Sigmoid colon (tissue), 7 donors: Measurements from ENCODE around the gene PTPRD. TPM values are rescaled to one million over a fixed set of nuclear protein-coding genes. Genes with fewer than 3 reads are reported as not detected.

Source experiments
- DNase-seq: peaks from one replicate; pipeline ENCODE4 v3.0.0-alpha.2; 2019
- H3K27ac ChIP-seq, 4 donors: fragments of 200-600 bp; sonication (generic); one replicate each; pipeline ENCODE4 v1.5.1; 2016 to 2019; ENCODE audit warnings: mild to moderate bottlenecking in 1 of 4
- H3K27me3 ChIP-seq, 3 donors: fragments of 200-600 bp; sonication (generic); one replicate each; pipeline ENCODE4 v1.5.1; 2019; ENCODE audit warnings: mild to moderate bottlenecking in 1 of 3
- H3K36me3 ChIP-seq, 4 donors: fragments of 200-600 bp; sonication (generic); one replicate each; pipeline ENCODE4 v1.5.1; 2016 to 2019
- H3K4me1 ChIP-seq, 4 donors: fragments of 200-600 bp; sonication (generic); one replicate each; pipeline ENCODE4 v1.5.1; 2017 to 2019
- H3K4me3 ChIP-seq, 4 donors: fragments of 200-600 bp; sonication (generic); one replicate each; pipeline ENCODE4 v1.5.1; 2017 to 2019; ENCODE audit warnings: mild to moderate bottlenecking in 2 of 4, moderate library complexity in 1 of 4
- H3K9me3 ChIP-seq, 4 donors: fragments of 200-600 bp in 3 of 4; sonication (generic) in 3 of 4; one replicate each; pipeline versions ENCODE4 v1.5.1 to v1.6.1; 2013 to 2019
- CTCF ChIP-seq, 4 experiments: fragments of 450-650 bp in 3 of 4; fragments of 200-600 bp in 1 of 4; IDR thresholded peaks; one replicate each; pipeline ENCODE4 v1.5.1; 2016 to 2019; ENCODE audit warnings: antibody characterized with exemption in 4 of 4, mild to moderate bottlenecking in 3 of 4, moderate library complexity in 2 of 4
- EP300 ChIP-seq, 4 donors: sonication (generic); formaldehyde crosslinking; IDR thresholded peaks; one replicate each; pipeline ENCODE4 v1.6.1; 2017; ENCODE audit warnings: antibody characterized with exemption in 4 of 4
- POLR2A ChIP-seq, 2 donors: fragments of 450-650 bp; IDR thresholded peaks; one replicate each; pipeline ENCODE4 v1.6.1; 2016; ENCODE audit warnings: antibody characterized with exemption in 2 of 2, mild to moderate bottlenecking in 2 of 2, moderate library complexity in 2 of 2
- POLR2AphosphoS5 ChIP-seq, 4 donors: sonication (generic); formaldehyde crosslinking; IDR thresholded peaks; one replicate each; pipeline ENCODE4 v1.6.1; 2017; ENCODE audit warnings: antibody characterized with exemption in 4 of 4
- WGBS, 2 donors: extraction: QIAGEN DNeasy Blood & Tissue Kit; methylation state at CpG; one replicate each; pipeline ENCODE4 v1.1.7; 2013; 5-methylcytosine and 5-hydroxymethylcytosine counted together
- intact Hi-C: fragments of 100-400 bp; cut with DNase I; formaldehyde crosslinking; loops from one replicate; pipeline ENCODE4 v1.15.1; 2023
- polyA plus RNA-seq, 3 donors: library from polyadenylated mRNA; stranded (reverse); fragments of 200-250 nt; gene quantifications; one replicate each; pipeline ENCODE4 v1.2.3, GENCODE V29; 2013
- total RNA-seq, 4 donors: library from RNA; depleted of rRNA; stranded (reverse); fragments of >200 nt; gene quantifications; one replicate each; pipeline ENCODE4 v1.1.0, GENCODE V29; 2016
- donor health status: healthy with polysubstance abuse.
- donor health status: Bipolar disorder and iron deficiency.
- donor health status: healthy.

PTPRD gene
- total and polyA plus RNA-seq, 7 donors = 1.2 to 18.3 (median 6.3) TPM

- Histone ChIP-seq H3K36me3 (no peaks in the 10 kb centered on the region), H3K9me3 (no peaks in the 10 kb centered on the region), H3K27me3 (peaks cover 7 to 58% (median 40%) of the 10 kb centered on the region in 3 donors), H3K4me1 (peaks cover 0 to 20% (median 14%) of the 10 kb centered on the region in 4 donors), H3K4me3 (peak overlapping the region; percentile 23 to 58 (median 56)), H3K27ac (peak overlapping the region in 2 of 4 donors; percentile 7 to 45)
- 1% methylated on average over 45 of the region's 45 CpGs for WGBS, 2 donors
- TF ChIP-seq POLR2A (IDR thresholded peaks at IDR 0.05) (no peak), EP300 (IDR thresholded peaks at IDR 0.05) (no peak), CTCF (IDR thresholded peaks at IDR 0.05) (no peak), POLR2AphosphoS5 (IDR thresholded peaks at IDR 0.05) (no peak)
- peak; percentile 85 for DNase-seq
- intact Hi-C loops = no loop called here
Measured at GRCh38 chr9:8857926-8858595, 1754.7 kb downstream of the PTPRD start.

- DNase-seq = peak; percentile 66
- intact Hi-C loops = no loop called here
- Histone ChIP-seq H3K36me3 (no peaks in the 10 kb centered on the region), H3K9me3 (no peaks in the 10 kb centered on the region), H3K4me3 (peak overlapping the region; percentile 23 to 58 (median 56)), H3K4me1 (peaks cover 0 to 20% (median 14%) of the 10 kb centered on the region in 4 donors), H3K27me3 (peaks cover 7 to 66% (median 47%) of the 10 kb centered on the region in 3 donors), H3K27ac (peak overlapping the region in 2 of 4 donors; percentile 7 to 45)
- TF ChIP-seq POLR2AphosphoS5 (IDR thresholded peaks at IDR 0.05) (no peak), POLR2A (IDR thresholded peaks at IDR 0.05) (no peak), CTCF (IDR thresholded peaks at IDR 0.05) (no peak), EP300 (IDR thresholded peaks at IDR 0.05) (no peak)
- 1% methylated on average over 76 of the region's 76 CpGs for WGBS, 2 donors
Measured at GRCh38 chr9:8857068-8857925, 1755.5 kb downstream of the PTPRD start.

- H3K27me3 ChIP-seq = peaks cover 7 to 74% (median 47%) of the 10 kb centered on the region in 3 donors
- no peaks in the 10 kb centered on the region for H3K9me3 ChIP-seq
- peaks cover 0 to 20% (median 14%) of the 10 kb centered on the region in 4 donors for H3K4me1 ChIP-seq
- H3K27ac ChIP-seq = peak overlapping the region in 1 of 4 donors; percentile 45
- WGBS, 2 donors = 5 to 19% methylated on average over 9 of the region's 9 CpGs
- no peaks in the 10 kb centered on the region for H3K36me3 ChIP-seq
- intact Hi-C loops = no loop called here
- TF ChIP-seq EP300 (IDR thresholded peaks at IDR 0.05) (no peak), POLR2A (IDR thresholded peaks at IDR 0.05) (no peak), CTCF (IDR thresholded peaks at IDR 0.05) (no peak), POLR2AphosphoS5 (IDR thresholded peaks at IDR 0.05) (no peak)
- H3K4me3 ChIP-seq = peak overlapping the region; percentile 23 to 58 (median 56)
- no peak for DNase-seq
Measured at GRCh38 chr9:8856396-8857067, 1756.3 kb downstream of the PTPRD start.

- 17 to 66% methylated on average over 1 of the region's 1 CpG for WGBS, 2 donors
- DNase-seq = no peak
- no peak for TF ChIP-seq CTCF (IDR thresholded peaks at IDR 0.05)
- no peak for TF ChIP-seq POLR2A (IDR thresholded peaks at IDR 0.05)
- no peak for TF ChIP-seq EP300 (IDR thresholded peaks at IDR 0.05)
- no peak for TF ChIP-seq POLR2AphosphoS5 (IDR thresholded peaks at IDR 0.05)
- no peak overlapping the region for H3K27ac ChIP-seq
- intact Hi-C loops = no loop called here
- peaks cover 7 to 85% (median 47%) of the 10 kb centered on the region in 3 donors for H3K27me3 ChIP-seq
- no peaks in the 10 kb centered on the region for H3K36me3 ChIP-seq
- H3K9me3 ChIP-seq = no peaks in the 10 kb centered on the region
- no peak overlapping the region for H3K4me3 ChIP-seq
- peaks cover 0 to 20% (median 14%) of the 10 kb centered on the region in 4 donors for H3K4me1 ChIP-seq
Measured at GRCh38 chr9:8855046-8855445, 1757.8 kb downstream of the PTPRD start.
